ENCODE results near the gene MS4A13. TPM values are rescaled to one million over a fixed set of nuclear protein-coding genes. Genes with fewer than 3 reads are reported as not detected.

MS4A13 gene
- total and polyA plus RNA-seq, 2 of the 8 experiments (the other 6 are each of a cell fraction or from before 2014, with no cell fraction given), result not detected

GRCh38 chr11:60485987-60486386 is 29.2 kb upstream of the MS4A13 start:
- Histone ChIP-seq H2BK5ac (ENCODE audit: low read depth, low read length) (no peak overlapping the region), H3K36me3 (ENCODE audit: control insufficient read depth in 2 of 4, insufficient read depth in 4 of 4, low read length in 3 of 4) (no peaks in the 10 kb centered on the region), H3K79me1 (ENCODE audit: low read depth, low read length) (no peaks in the 10 kb centered on the region), H3K9me3 (ENCODE audit: insufficient read depth in 2 of 2, low read depth in 1 of 2, low read length in 1 of 2) (peaks cover 0 to 4% of the 10 kb centered on the region in 2 experiments; a peak in 1 of 4 replicates), H3K27ac (ENCODE audit: low read depth, low read length) (no peak overlapping the region), H3K4me2 (ENCODE audit: insufficient read depth in 1 of 2, low read depth in 2 of 2, low read length in 2 of 2) (no peak overlapping the region), H3K4me3 (ENCODE audit: extremely low read depth in 1 of 4, insufficient read depth in 2 of 4, low read depth in 3 of 4, low read length in 4 of 4) (no peak overlapping the region), H2BK20ac (ENCODE audit: low read length) (no peak overlapping the region), H4K20me1 (replicated peaks in 1 of 2; ENCODE audit: control insufficient read depth in 1 of 2, insufficient read depth in 2 of 2, low read length in 2 of 2) (no peaks in the 10 kb centered on the region), H4K5ac (ENCODE audit: insufficient read length, low read depth, low read length) (no peak overlapping the region), H3K18ac (ENCODE audit: extremely low read depth, low read length) (no peak overlapping the region), H4K8ac (ENCODE audit: extremely low read depth, insufficient read depth, low read length) (no peak overlapping the region; the same call in 1 of the 2 replicates), H3K79me2 (ENCODE audit: control insufficient read depth in 1 of 2, insufficient read depth in 2 of 2, low read length in 2 of 2) (no peaks in the 10 kb centered on the region), H3K56ac (replicated peaks; ENCODE audit: insufficient read length, low read depth, low read length) (no peak overlapping the region), H3K23ac (ENCODE audit: insufficient read length) (no peak overlapping the region), H3K4me1 (replicated peaks in 1 of 4; ENCODE audit: control insufficient read depth in 3 of 4, insufficient read depth in 4 of 4, low read length in 3 of 4) (no peaks in the 10 kb centered on the region), H2AK5ac (ENCODE audit: low read depth, low read length) (no peak overlapping the region), H2BK120ac (replicated peaks; ENCODE audit: low read depth, low read length) (no peak overlapping the region), H2BK12ac (ENCODE audit: low read depth, low read length) (no peak overlapping the region), H2BK15ac (ENCODE audit: low read length) (no peak overlapping the region), H3K27me3 (replicated peaks in 1 of 4; ENCODE audit: control insufficient read depth in 3 of 4, extremely low read depth in 1 of 4, insufficient read depth in 3 of 4, low read length in 3 of 4) (no peaks in the 10 kb centered on the region), H2AFZ (ENCODE audit: low read length) (peak overlapping the region; percentile 46; the same call in 1 of the 2 replicates), H4K91ac (replicated peaks; ENCODE audit: insufficient read length, low read length) (no peak overlapping the region), H3K23me2 (ENCODE audit: low read depth, low read length) (no peaks in the 10 kb centered on the region), H3K9ac (replicated peaks in 1 of 4; ENCODE audit: extremely low read depth in 1 of 4, low read depth in 3 of 4, low read length in 3 of 4) (no peak overlapping the region), H3K14ac (ENCODE audit: insufficient read length) (no peak overlapping the region), H3K4ac (replicated peaks; ENCODE audit: insufficient read length, low read depth, low read length) (no peak overlapping the region)
- 47% methylated on average over 5 of the region's 5 CpGs; no CpG with 5 or more reads in 1 of the 2 experiments for WGBS, 2 experiments (ENCODE audit: extremely low coverage in 1 of 2, insufficient coverage in 1 of 2, insufficient read length in 1 of 2, insufficient replicate concordance in 2 of 2, low coverage in 1 of 2, low lambda C conversion rate in 2 of 2, missing lambda C conversion rate in 1 of 2)
- ChIA-PET POLR2A (ENCODE audit: partially characterized antibody) (no interaction called here), CTCF (ENCODE audit: partially characterized antibody) (interaction anchor here (1.2 to 1.5 kb wide), 4 partner anchors 29 to 141 kb away, joined by 3 to 9 read pairs (median 5); no protein-coding TSS in a partner anchor)
- peak in 1 of 2 experiments; percentile 54 for DNase-seq (ENCODE audit: low read depth in 1 of 2, low spot score in 2 of 2)
- FAIRE-seq, result peak; percentile 74
- no peak for TF ChIP-seq CHD1 (IDR thresholded peaks at IDR 0.05; ENCODE audit: low read depth, low read length)
- no peak for TF ChIP-seq YY1 (IDR thresholded peaks at IDR 0.05; ENCODE audit: low read depth, low read length)
- no peak for TF ChIP-seq CEBPB (IDR thresholded peaks at IDR 0.05; ENCODE audit: low read depth, low read length)
- TF ChIP-seq KDM5A (IDR thresholded peaks at IDR 0.05; ENCODE audit: low read length), result no peak
- no peak for TF ChIP-seq FOSL1 (IDR thresholded peaks at IDR 0.05; ENCODE audit: insufficient read depth, low read depth, low read length)
- TF ChIP-seq ZNF274 (IDR thresholded peaks at IDR 0.05; ENCODE audit: borderline replicate concordance, extremely low read depth, low read length), result no peak
- no peak for TF ChIP-seq HDAC2 (IDR thresholded peaks at IDR 0.05; ENCODE audit: borderline replicate concordance in 1 of 2, low read depth in 2 of 2, low read length in 2 of 2)
- TF ChIP-seq SIRT6 (IDR thresholded peaks at IDR 0.05; ENCODE audit: low read length), result no peak
- peak; percentile 30; the same call in 1 of the 2 replicates for TF ChIP-seq MAX (IDR thresholded peaks at IDR 0.05)
- no peak for TF ChIP-seq BACH1 (IDR thresholded peaks at IDR 0.05; ENCODE audit: low read length)
- no peak for TF ChIP-seq JUN (IDR thresholded peaks at IDR 0.05; ENCODE audit: low read depth, low read length)
- TF ChIP-seq, protein P1, sequence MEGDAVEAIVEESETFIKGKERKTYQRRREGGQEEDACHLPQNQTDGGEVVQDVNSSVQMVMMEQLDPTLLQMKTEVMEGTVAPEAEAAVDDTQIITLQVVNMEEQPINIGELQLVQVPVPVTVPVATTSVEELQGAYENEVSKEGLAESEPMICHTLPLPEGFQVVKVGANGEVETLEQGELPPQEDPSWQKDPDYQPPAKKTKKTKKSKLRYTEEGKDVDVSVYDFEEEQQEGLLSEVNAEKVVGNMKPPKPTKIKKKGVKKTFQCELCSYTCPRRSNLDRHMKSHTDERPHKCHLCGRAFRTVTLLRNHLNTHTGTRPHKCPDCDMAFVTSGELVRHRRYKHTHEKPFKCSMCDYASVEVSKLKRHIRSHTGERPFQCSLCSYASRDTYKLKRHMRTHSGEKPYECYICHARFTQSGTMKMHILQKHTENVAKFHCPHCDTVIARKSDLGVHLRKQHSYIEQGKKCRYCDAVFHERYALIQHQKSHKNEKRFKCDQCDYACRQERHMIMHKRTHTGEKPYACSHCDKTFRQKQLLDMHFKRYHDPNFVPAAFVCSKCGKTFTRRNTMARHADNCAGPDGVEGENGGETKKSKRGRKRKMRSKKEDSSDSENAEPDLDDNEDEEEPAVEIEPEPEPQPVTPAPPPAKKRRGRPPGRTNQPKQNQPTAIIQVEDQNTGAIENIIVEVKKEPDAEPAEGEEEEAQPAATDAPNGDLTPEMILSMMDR (IDR thresholded peaks at IDR 0.05; ENCODE audit: control extremely low read depth in 1 of 3, insufficient read depth in 1 of 3, low read depth in 1 of 3, low read length in 3 of 3), result peak; percentile 75 to 98 (median 83)

All from H1 (cell line).